GM18907 (cell line): ENCODE results near the gene ARPC5.

Experiments
- ATAC-seq: cut with Tn5 transposase; IDR thresholded peaks from one replicate; pipeline ENCODE4 v1.9.1; 2021; ENCODE audit warnings: mild to moderate bottlenecking, moderate library complexity; ENCODE audit not compliant: unreplicated experiment

Gene ARPC5

GRCh38 chr1:183612407-183612806 is 23.2 kb downstream of the ARPC5 start:
- no peak for ATAC-seq

DNA sequence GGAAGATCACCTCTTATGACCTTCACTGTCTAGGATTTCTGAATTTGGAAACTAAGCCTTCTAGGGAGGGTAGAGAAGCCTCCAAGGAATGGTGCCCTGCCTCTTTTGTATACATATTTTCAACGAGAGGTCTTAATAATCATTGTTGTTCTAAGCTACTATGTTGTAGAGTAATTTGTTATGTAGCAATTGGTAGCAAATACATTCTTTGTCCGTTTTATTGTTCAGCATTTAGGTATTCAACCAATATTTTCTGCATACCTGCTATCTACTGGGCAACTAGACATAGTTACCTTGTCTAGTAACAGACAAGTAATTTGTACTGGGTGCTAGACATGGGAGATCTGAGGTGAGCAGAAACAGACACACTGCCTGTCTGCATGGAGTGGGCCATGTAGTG is 24.6 kb downstream of the ARPC5 start:
- no peak for ATAC-seq

DNA sequence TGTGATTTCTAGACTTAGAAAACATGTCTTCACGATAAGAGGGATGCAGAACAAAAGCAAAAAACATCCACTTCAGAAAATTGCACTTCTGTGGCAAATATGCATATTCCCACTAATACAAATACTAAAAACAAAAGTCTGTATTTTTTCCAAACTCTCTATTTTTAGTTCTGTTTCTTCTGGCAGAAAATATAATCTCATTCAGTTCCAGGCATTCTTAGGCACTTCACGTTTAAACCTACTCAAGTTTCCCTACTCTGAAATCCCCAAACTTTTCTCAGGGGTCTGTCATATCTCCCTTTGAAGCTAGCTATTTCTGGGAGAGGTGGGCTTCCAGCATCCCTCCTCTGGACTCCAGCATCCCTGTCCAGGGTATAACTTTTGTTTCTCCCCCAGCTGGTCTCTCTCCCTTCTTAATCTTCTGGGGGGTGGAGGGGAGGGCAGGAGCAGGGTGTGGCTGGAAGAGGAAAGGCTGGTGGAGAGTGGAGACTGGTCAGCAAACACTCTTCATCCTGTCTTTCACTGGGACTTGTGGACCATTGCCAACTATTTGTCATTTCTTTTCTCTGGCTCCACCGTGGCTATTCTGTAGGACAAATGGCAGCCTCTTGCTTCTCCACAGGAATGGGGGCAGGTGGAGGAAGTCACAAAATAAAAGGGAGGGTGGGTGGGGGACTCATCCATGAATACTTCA is 25.7 kb downstream of the ARPC5 start:
- ATAC-seq = no peak

DNA sequence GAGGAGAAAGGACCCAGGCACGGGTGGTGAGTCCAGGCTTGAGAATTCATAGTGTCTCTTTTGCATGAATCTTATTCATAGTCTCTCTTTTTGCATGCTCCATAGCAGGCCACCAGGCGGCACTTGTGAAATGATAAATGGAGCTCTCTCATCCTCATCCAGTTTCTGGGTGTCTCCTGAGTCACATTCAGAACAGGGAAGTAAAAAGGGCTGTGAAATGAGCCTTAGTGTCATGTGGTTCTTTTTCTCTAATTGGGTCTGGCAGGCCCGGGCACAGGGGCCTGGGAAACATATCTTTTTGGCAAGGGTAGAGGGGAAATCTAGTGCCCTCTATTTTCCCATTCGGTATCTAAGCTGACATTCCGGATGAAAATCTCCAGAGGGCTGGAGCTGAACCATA is 26.3 kb downstream of the ARPC5 start:
- peak; percentile 40 for ATAC-seq

DNA sequence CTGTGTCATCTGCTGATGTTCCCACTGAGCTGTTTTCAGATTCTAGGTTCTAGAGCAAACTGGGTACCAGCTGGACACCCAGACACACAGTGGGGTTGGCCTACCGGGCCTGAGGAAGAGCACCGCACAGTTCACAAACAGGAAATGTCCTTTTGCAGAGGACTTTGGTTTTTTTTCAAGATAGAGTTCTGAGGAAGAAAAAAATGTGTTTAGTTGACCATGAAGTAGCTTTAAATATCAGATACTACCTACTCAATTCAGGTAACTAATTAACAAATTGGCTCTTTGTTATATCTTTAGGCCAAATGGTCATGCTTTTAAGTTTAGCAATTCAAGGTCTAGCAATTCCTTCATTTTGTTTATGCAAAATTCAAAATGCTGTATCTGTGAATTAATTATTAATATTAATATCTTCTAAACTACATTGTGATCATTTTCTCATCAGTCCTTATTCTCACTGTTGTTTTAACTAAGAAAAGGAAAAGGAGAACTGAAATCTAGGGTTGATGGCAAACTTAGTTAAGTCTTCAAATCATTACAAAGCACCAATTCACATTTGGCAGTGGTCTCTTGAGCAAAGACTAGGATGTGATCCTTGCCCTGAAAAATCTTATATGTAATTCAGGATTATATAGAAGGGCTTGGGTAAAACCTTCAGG is 28.1 kb downstream of the ARPC5 start:
- ATAC-seq = peak; percentile 41

DNA sequence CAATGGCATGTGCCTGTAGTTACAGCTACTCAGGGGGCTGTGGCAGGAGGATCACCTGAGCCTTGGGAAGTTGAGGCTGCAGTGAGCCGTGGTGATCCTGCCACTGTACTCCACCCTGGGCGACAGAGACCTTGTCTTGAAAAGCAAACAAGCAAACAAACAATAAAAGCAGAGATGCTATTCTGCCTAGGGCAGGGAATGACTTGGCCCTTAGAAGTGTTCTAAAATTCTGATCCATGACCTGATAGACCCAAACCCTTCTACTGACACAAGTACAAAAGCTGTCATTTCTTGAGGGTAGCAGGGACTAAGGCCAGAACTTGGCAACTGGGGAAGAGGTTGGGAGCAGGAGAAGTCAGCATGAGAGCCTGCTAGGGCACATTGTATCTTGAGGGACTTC is 29.7 kb downstream of the ARPC5 start:
- no peak for ATAC-seq

DNA sequence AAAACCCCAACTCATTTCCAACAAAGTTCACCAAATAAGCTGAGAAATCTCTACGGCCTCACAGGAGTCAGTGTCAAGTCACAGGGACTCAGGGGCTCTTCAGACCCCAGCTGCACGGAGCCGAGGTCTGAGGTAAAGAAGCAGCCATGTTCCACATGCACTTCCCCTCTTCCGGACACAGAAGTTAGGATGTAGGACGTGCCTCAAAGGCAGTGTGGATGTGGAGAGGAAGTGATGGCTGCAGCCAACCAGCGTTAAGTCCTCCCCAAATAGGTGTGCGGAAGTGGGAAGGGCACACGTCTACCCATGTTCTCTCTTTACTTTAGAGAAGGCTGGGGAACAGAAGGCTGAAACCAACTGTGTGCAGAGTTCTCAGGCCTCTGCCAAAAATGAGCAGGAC is 30.8 kb downstream of the ARPC5 start:
- ATAC-seq = peak; percentile 31

GRCh38 chr1:183604038-183604808 is 31.4 kb downstream of the ARPC5 start:
- ATAC-seq = peak; percentile 54

DNA sequence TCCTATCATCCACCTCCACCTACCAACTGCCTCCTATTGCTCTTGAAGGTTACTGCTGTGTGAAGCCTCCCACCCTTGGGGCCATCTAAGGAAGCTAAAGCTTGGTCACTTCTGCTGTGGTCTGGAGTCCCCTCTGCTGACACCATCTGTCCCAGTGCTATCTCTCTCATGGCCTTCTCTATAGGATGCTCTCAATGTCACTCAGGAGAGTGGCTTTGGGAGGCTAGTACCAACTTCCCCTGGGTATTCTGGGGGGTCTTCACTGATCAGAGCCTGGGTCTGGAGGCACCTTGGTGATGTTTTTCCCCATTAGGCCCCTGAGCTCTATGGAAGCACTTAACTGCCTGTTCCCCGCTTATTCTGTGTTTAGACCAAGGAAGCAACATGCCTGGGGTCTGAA is 33.1 kb downstream of the ARPC5 start:
- ATAC-seq = no peak

- no peak for ATAC-seq
These were observed 34.9 kb downstream of the ARPC5 start for GRCh38 chr1:183600634-183601033.

DNA sequence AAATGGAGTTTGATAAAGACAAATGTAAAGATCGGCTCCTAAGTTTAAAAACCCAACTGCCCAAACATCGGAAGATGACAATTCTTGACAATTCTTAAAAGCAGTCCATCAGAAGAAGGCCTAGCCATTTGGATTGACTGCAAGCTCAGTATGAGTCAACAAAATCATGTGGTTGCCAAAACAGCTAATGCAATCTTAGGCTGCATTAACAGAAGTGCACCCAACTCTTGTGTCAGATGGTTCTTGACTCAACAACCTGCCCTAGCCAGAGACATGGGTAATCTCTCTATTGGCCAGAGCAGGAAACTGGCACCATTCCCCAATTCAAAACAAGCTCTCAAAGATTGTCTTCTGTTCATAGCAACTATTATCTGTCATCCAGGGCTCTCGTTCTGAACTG is 35.4 kb downstream of the ARPC5 start:
- no peak for ATAC-seq

DNA sequence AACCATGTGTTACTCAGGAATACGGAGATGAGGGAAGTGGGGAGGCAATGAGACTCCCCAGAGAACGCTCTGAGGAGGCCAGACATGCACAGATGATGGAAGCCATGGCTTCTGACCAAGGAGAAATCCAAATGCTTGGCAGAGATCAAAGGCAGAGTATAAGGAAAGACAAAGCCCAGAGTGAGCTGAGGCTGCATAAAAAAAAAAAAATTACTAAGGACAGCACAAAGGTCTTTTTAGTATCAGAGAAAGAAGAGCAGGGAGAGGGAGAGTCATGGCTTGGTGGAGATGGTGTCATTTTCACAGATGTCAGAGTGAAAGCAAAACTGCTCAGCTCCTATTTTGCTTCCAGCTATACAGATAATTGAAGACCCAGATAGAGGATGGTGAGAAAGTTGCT is 37.2 kb downstream of the ARPC5 start:
- ATAC-seq = peak; percentile 58

DNA sequence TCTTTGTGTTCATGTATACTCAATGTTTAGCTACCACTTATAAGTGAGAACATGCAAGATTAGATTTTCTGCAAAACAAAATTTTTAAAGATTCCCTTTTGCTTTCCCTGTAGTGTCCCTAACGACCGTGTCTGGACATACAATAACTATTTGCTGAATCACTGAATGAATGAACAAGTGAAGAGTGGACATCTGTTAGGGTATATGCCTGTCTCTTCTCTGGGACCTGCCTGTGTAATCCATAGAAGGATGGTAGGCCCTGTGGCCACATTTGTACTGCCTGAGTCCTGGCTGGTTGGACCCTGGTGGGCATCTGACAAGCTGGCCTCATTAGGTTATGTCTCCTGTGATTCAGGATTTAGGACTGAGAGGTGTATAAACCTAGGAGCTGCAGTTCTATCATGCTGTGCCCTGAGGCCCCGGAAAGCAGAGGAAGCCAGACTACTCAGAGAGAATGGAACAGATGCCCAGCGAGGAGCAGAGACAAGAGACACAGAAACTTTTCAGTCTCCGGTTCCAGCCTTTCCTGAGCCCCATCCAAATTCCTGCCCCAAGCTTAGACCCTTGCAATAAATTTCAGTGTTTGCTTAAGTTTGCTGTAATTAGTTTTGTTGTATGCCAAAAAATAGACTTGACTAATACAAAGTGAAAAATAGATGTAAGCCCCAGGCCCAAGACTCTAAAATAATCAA is 37.8 kb downstream of the ARPC5 start:
- ATAC-seq = no peak

- no peak for ATAC-seq
These were observed 39.1 kb downstream of the ARPC5 start for GRCh38 chr1:183596500-183596899.

DNA sequence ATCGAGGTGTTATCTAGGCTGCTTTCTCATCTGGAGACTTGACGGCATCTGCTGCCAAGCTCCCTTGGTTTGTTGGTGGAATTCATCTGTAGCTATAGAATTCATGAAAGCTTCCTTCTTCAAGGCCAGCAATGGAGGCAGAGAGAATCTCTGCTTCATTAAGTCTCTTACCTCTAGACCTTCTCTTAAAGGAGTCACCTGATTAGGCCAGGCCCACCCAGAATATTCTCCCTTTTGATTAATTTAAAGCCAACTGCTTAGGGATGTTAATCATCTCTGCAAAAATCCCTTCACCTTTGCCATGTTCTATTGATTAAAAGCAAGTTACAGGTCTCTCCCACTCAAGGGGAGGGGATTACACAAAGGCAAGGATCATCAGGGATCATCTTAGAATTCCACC is 40.0 kb downstream of the ARPC5 start:
- no peak for ATAC-seq

- ATAC-seq = peak; percentile 42
These were observed 42.2 kb downstream of the ARPC5 start for GRCh38 chr1:183593356-183593755.

DNA sequence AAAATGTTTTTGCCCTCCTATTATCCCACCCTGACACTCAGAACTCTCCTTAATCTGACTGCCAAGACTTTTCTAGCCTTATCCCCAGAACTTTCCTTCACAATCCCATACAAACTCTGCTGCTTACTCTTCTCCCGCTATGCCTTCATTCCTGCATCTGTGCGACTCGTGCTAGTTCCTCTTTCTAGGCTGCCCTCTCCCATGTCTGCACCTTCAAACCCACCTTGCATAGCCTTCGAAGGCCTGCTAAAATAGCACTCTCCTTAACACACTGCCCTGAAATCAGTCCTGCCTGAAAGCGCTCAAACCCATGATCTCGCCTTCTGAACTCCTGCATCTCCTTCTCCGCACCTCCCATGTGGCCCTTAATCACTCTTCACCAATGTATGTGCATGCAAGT is 42.9 kb downstream of the ARPC5 start:
- ATAC-seq = no peak

- ATAC-seq = peak; percentile 88
These were observed 45.1 kb downstream of the ARPC5 start, which contains the start of gene NCF2 for GRCh38 chr1:183590244-183591191. NCF2 (minus strand) TSS chr1:183590459; CDS start chr1:183590329, 130 bp downstream.

GRCh38 chr1:183589874-183590243 is 45.7 kb downstream of the ARPC5 start:
- ATAC-seq = peak; percentile 18

- ATAC-seq = no peak
These were observed 46.2 kb downstream of the ARPC5 start for GRCh38 chr1:183589384-183589783.
